ENCODE results near the gene PCSK5. TPM values are rescaled to one million over a fixed set of nuclear protein-coding genes. Genes with fewer than 3 reads are reported as not detected.
A peak's percentile ranks its signal among the peaks of the same experiment; 100 is the strongest.

The PCSK5 gene
- total RNA-seq, 1 experiment from 2014 or later: 7.5 TPM

DNA sequence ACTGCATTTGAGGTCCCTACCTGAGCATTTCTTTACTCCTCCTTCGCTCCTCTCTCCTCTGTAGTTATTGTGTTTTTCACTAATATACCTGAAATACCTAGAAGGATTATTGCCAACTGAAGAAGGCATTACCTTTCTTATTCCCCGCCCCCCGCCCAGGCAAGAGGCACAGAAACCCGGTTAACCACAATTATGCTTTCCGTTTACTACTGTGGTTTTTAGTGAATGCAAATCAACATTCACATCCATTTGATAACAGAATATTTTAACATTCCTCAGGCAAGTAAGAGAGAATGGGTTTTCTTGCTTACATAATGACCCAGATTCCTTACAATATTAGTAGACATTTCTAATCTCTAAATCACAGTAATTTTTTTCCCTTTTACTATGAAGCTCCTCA lies 136.9 kb downstream of the PCSK5 start:
- no peak overlapping the region for H3K18ac ChIP-seq (ENCODE audit: insufficient read length, low read depth, low read length)
- H4K20me1 ChIP-seq (ENCODE audit: control insufficient read depth, insufficient read depth, insufficient read length): no peaks in the 10 kb centered on the region
- H2BK20ac ChIP-seq (ENCODE audit: low read depth, low read length, poor library complexity, severe bottlenecking): no peak overlapping the region
- H3K4me3 Mint-ChIP-seq: no peak overlapping the region
- no CpG with 5 or more reads among the region's 5 CpGs for WGBS (ENCODE audit: extremely low coverage, insufficient read length, low lambda C conversion rate)
- H3K9ac ChIP-seq (ENCODE audit: extremely low read depth, insufficient read length, low read length): no peak overlapping the region
- TF ChIP-seq, protein P1, sequence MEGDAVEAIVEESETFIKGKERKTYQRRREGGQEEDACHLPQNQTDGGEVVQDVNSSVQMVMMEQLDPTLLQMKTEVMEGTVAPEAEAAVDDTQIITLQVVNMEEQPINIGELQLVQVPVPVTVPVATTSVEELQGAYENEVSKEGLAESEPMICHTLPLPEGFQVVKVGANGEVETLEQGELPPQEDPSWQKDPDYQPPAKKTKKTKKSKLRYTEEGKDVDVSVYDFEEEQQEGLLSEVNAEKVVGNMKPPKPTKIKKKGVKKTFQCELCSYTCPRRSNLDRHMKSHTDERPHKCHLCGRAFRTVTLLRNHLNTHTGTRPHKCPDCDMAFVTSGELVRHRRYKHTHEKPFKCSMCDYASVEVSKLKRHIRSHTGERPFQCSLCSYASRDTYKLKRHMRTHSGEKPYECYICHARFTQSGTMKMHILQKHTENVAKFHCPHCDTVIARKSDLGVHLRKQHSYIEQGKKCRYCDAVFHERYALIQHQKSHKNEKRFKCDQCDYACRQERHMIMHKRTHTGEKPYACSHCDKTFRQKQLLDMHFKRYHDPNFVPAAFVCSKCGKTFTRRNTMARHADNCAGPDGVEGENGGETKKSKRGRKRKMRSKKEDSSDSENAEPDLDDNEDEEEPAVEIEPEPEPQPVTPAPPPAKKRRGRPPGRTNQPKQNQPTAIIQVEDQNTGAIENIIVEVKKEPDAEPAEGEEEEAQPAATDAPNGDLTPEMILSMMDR (conservative IDR thresholded peaks at IDR 0.05): no peak
- H3K9me3 Mint-ChIP-seq: no peaks in the 10 kb centered on the region
- H3K27ac Mint-ChIP-seq: peak overlapping the region in 1 of 3 experiments; percentile 44; a peak in 2 of 7 replicates
- H2BK12ac ChIP-seq (ENCODE audit: insufficient read length, low read depth, low read length): no peak overlapping the region
- H3K14ac ChIP-seq (ENCODE audit: insufficient read depth, low read length): no peak overlapping the region
- H4K91ac ChIP-seq (ENCODE audit: insufficient read length, low read depth, low read length): no peak overlapping the region
- no peak overlapping the region for H3K23ac ChIP-seq (ENCODE audit: insufficient read length, low read depth, low read length)
- H3K79me1 ChIP-seq (ENCODE audit: insufficient read depth, low read depth, low read length, poor library complexity, severe bottlenecking): no peaks in the 10 kb centered on the region
- H3K79me2 ChIP-seq (ENCODE audit: insufficient read depth, low read length): no peaks in the 10 kb centered on the region
- no peak overlapping the region for H3K4me2 ChIP-seq (ENCODE audit: insufficient read depth, insufficient read length, low read length)
- no peak overlapping the region for H3K56ac ChIP-seq (ENCODE audit: insufficient read length, low read depth, low read length)
- no peaks in the 10 kb centered on the region for H3K4me1 ChIP-seq (ENCODE audit: insufficient read depth, low read length)
- no peaks in the 10 kb centered on the region for H3K27me3 Mint-ChIP-seq (ENCODE audit: low read depth)
- no peak overlapping the region for H2AFZ ChIP-seq (ENCODE audit: low read length)
- no peaks in the 10 kb centered on the region for H3K9me3 ChIP-seq (ENCODE audit: control insufficient read depth, low read depth, low read length)
- no peak for DNase-seq
- H3K27me3 ChIP-seq (ENCODE audit: insufficient read depth, low read length): no peaks in the 10 kb centered on the region
- no peak overlapping the region for H4K5ac ChIP-seq (ENCODE audit: insufficient read length, low read depth, low read length)
- H4K8ac ChIP-seq (replicated peaks; ENCODE audit: insufficient read length, low read depth, low read length): no peak overlapping the region
- no peak overlapping the region for H2BK120ac ChIP-seq (ENCODE audit: low read depth, low read length, poor library complexity, severe bottlenecking)
- H3K23me2 ChIP-seq (ENCODE audit: insufficient read length, low read depth, low read length, poor library complexity, severe bottlenecking): no peaks in the 10 kb centered on the region
- no peak overlapping the region for H3K4ac ChIP-seq (ENCODE audit: low read depth, low read length)
- peaks cover 22 to 25% of the 10 kb centered on the region in 2 experiments for H3K4me1 Mint-ChIP-seq
- H2BK5ac ChIP-seq (ENCODE audit: insufficient read length, low read length): no peak overlapping the region
- H3K36me3 Mint-ChIP-seq (ENCODE audit: insufficient read depth in 1 of 3, low read depth in 3 of 3): peaks cover 3 to 15% (median 4%) of the 10 kb centered on the region in 3 experiments; a peak in 6 of 7 replicates
- no peak overlapping the region for H2BK15ac ChIP-seq (ENCODE audit: low read depth, low read length)
- no peak overlapping the region for H3T11ph ChIP-seq (ENCODE audit: low read length)
- H3K27ac ChIP-seq (ENCODE audit: insufficient read length, low read depth, low read length): no peak overlapping the region
- no peak overlapping the region for H2AK5ac ChIP-seq (ENCODE audit: insufficient read length, low read length)

All from H9 (cell line).